Fibroblast of lung (primary cell): ENCODE results near the gene PPARGC1A. TPM values are rescaled to one million over a fixed set of nuclear protein-coding genes. Genes with fewer than 3 reads are reported as not detected.

Experiments used
- DNase-seq, 2 donors: peaks; one replicate each; pipeline versions ENCODE4 v3.0.0 to v3.0.0-alpha.2; 2010; ENCODE audit warnings: low read depth in 2 of 2
- H2AFZ ChIP-seq: 2 replicates; pipeline ENCODE4 v1.5.1; 2012; ENCODE audit warnings: low read length, control low read depth, inconsistent platforms
- H3K27ac ChIP-seq: 2 replicates; pipeline ENCODE4 v1.5.1; 2011; ENCODE audit warnings: low read length, control low read depth; ENCODE audit not compliant: insufficient read depth
- H3K27me3 ChIP-seq: 2 replicates; pipeline ENCODE4 v1.5.1; 2011; ENCODE audit warnings: mild to moderate bottlenecking, low read length; ENCODE audit not compliant: control insufficient read depth, insufficient read depth
- H3K36me3 ChIP-seq: 2 replicates; pipeline ENCODE4 v1.5.1; 2011; ENCODE audit warnings: low read length; ENCODE audit not compliant: control insufficient read depth, insufficient read depth
- H3K4me1 ChIP-seq: 2 replicates; pipeline ENCODE4 v1.5.1; 2011; ENCODE audit warnings: low read length; ENCODE audit not compliant: control insufficient read depth, insufficient read depth; ENCODE audit errors: extremely low read depth
- H3K4me2 ChIP-seq: 2 replicates; pipeline ENCODE4 v1.5.1; 2011; ENCODE audit warnings: low read length, control low read depth; ENCODE audit not compliant: insufficient read depth; ENCODE audit errors: extremely low read depth
- H3K4me3 ChIP-seq, 4 experiments: fragments of 200-600 bp in 1 of 4; sonication (generic) in 1 of 4; replicated peaks in 1 of 4; 2 replicates each; pipeline ENCODE4 v1.5.1; 2011 to 2016; ENCODE audit warnings: low read length in 4 of 4, low read depth in 3 of 4, mild to moderate bottlenecking in 3 of 4, control low read depth in 2 of 4, inconsistent platforms in 1 of 4, mixed read lengths in 1 of 4; ENCODE audit not compliant: insufficient read depth in 1 of 4; ENCODE audit errors: control extremely low read depth in 1 of 4
- H3K79me2 ChIP-seq: 2 replicates; pipeline ENCODE4 v1.5.1; 2012; ENCODE audit warnings: mild to moderate bottlenecking, low read length, inconsistent platforms; ENCODE audit not compliant: control insufficient read depth, insufficient read depth
- H3K9ac ChIP-seq: 2 replicates; pipeline ENCODE4 v1.5.1; 2011; ENCODE audit warnings: mild to moderate bottlenecking, low read length, control low read depth; ENCODE audit not compliant: insufficient read depth
- H3K9me3 ChIP-seq: 2 replicates; pipeline ENCODE4 v1.5.1; 2012; ENCODE audit warnings: low read depth, low read length; ENCODE audit not compliant: control insufficient read depth, insufficient read depth
- H4K20me1 ChIP-seq: 2 replicates; pipeline ENCODE4 v1.5.1; 2011; ENCODE audit warnings: low read length; ENCODE audit not compliant: control insufficient read depth, insufficient read depth; ENCODE audit errors: extremely low read depth
- CTCF ChIP-seq, 2 donors: IDR thresholded peaks in 1 of 2; conservative IDR thresholded peaks in 1 of 2; 1 replicate in 1 of 2; 2 replicates in 1 of 2; pipeline ENCODE4 v1.5.1; 2011 to 2012; ENCODE audit warnings: low read length in 2 of 2, control low read depth in 1 of 2, inconsistent platforms in 1 of 2, low read depth in 1 of 2, mild to moderate bottlenecking in 1 of 2
- EZH2 ChIP-seq: IDR thresholded peaks from 2 replicates; pipeline ENCODE4 v1.5.1; 2012; ENCODE audit warnings: low read length, control low read depth, mild to moderate bottlenecking; ENCODE audit errors: missing control alignments
- polyA plus RNA-seq, 2 donors: library from polyadenylated mRNA; depleted of rRNA in 1 of 2; stranded (reverse) in 1 of 2; unstranded in 1 of 2; fragments of >200 nt; gene quantifications; 2 replicates each; pipeline ENCODE4 v1.2.1, GENCODE V29; 2011 to 2012; ENCODE audit warnings: missing spikeins in 1 of 2
- total RNA-seq: library from RNA; depleted of rRNA; stranded (reverse); fragments of >200 nt; gene quantifications from 2 replicates; pipeline ENCODE4 v1.2.1, GENCODE V29; 2014

The PPARGC1A gene
- total and polyA plus RNA-seq, 2 donors (not counting 1 experiment from before 2014, with no cell fraction given), result 1.3 to 6.9 TPM

- no peak overlapping the region for H3K4me2 ChIP-seq
- no peaks in the 10 kb centered on the region for H3K9me3 ChIP-seq
- H3K9ac ChIP-seq, result no peak overlapping the region
- no peaks in the 10 kb centered on the region for H3K79me2 ChIP-seq
- TF ChIP-seq CTCF (conservative IDR thresholded peaks at IDR 0.05 in 1 of 2, IDR thresholded peaks at IDR 0.05 in 1 of 2; ENCODE audit: low read depth in 1 of 2, low read length in 2 of 2) (no peak), EZH2 (no peak)
- H3K4me1 ChIP-seq, result no peaks in the 10 kb centered on the region
- no peak for DNase-seq
- H3K27ac ChIP-seq, result no peak overlapping the region
- H3K4me3 ChIP-seq, result no peak overlapping the region
- H2AFZ ChIP-seq, result no peak overlapping the region
- no peaks in the 10 kb centered on the region for H3K36me3 ChIP-seq
- H4K20me1 ChIP-seq, result no peaks in the 10 kb centered on the region
- no peaks in the 10 kb centered on the region for H3K27me3 ChIP-seq
Observed at GRCh38 chr4:23837371-23837770, 52.5 kb downstream of the PPARGC1A start.

GRCh38 chr4:23835774-23836478 lies 53.9 kb downstream of the PPARGC1A start:
- Histone ChIP-seq H3K4me1 (no peaks in the 10 kb centered on the region), H3K4me3 (no peak overlapping the region), H2AFZ (no peak overlapping the region), H3K9me3 (no peaks in the 10 kb centered on the region), H4K20me1 (no peaks in the 10 kb centered on the region), H3K79me2 (no peaks in the 10 kb centered on the region), H3K4me2 (no peak overlapping the region), H3K27ac (no peak overlapping the region), H3K27me3 (no peaks in the 10 kb centered on the region), H3K9ac (no peak overlapping the region), H3K36me3 (no peaks in the 10 kb centered on the region)
- TF ChIP-seq EZH2 (no peak), CTCF (conservative IDR thresholded peaks at IDR 0.05 in 1 of 2, IDR thresholded peaks at IDR 0.05 in 1 of 2; ENCODE audit: low read depth in 1 of 2, low read length in 2 of 2) (no peak)
- DNase-seq, result no peak

- no peaks in the 10 kb centered on the region for H3K27me3 ChIP-seq
- no peak overlapping the region for H3K9ac ChIP-seq
- no peaks in the 10 kb centered on the region for H4K20me1 ChIP-seq
- no peak overlapping the region for H3K4me2 ChIP-seq
- no peaks in the 10 kb centered on the region for H3K4me1 ChIP-seq
- H3K79me2 ChIP-seq, result no peaks in the 10 kb centered on the region
- H3K36me3 ChIP-seq, result no peaks in the 10 kb centered on the region
- no peaks in the 10 kb centered on the region for H3K9me3 ChIP-seq
- TF ChIP-seq CTCF (conservative IDR thresholded peaks at IDR 0.05 in 1 of 2, IDR thresholded peaks at IDR 0.05 in 1 of 2; ENCODE audit: low read depth in 1 of 2, low read length in 2 of 2), result no peak
- no peak for TF ChIP-seq EZH2
- DNase-seq, result no peak
- H2AFZ ChIP-seq, result no peak overlapping the region
- no peak overlapping the region for H3K27ac ChIP-seq
- no peak overlapping the region for H3K4me3 ChIP-seq
Observed at GRCh38 chr4:23828779-23829178, 61.1 kb downstream of the PPARGC1A start.
